Chondrocyte (in vitro differentiated cells): ENCODE data around the gene TYR. TPM values are rescaled to one million over a fixed set of nuclear protein-coding genes. Genes with fewer than 3 reads are reported as not detected.
"Not testable (repeated sequence)": the region's sequence is repeated elsewhere in the genome, so short reads cannot be mapped to it uniquely, and the experiment has no call there.

Experiments
- DNase-seq: peaks from one replicate; pipeline ENCODE4 v3.0.0; 2021; ENCODE audit warnings: mixed read lengths, low spot score
- H3K27ac Mint-ChIP-seq: one replicate; pipeline ENCODE4 v1.8.0; 2021; ENCODE audit warnings: mild to moderate bottlenecking, moderate library complexity, mixed read lengths; ENCODE audit not compliant: unreplicated experiment
- H3K27me3 Mint-ChIP-seq: 2 replicates; pipeline ENCODE4 v1.8.0; 2021; ENCODE audit warnings: low read depth, mixed read lengths
- H3K36me3 Mint-ChIP-seq: 2 replicates; pipeline ENCODE4 v1.8.0; 2021; ENCODE audit warnings: low read depth, mixed read lengths
- H3K4me1 Mint-ChIP-seq: 2 replicates; pipeline ENCODE4 v1.8.0; 2021; ENCODE audit warnings: low read depth, mild to moderate bottlenecking, mixed read lengths
- H3K4me3 Mint-ChIP-seq: one replicate; pipeline ENCODE4 v1.8.0; 2021; ENCODE audit warnings: mild to moderate bottlenecking, moderate library complexity, mixed read lengths; ENCODE audit not compliant: unreplicated experiment
- H3K9me3 Mint-ChIP-seq: 2 replicates; pipeline ENCODE4 v1.8.0; 2021; ENCODE audit warnings: low read depth, mixed read lengths
- total RNA-seq: library from RNA; stranded (reverse); gene quantifications from 3 replicates; pipeline ENCODE4 v1.2.1, GENCODE V29; 2021
- TF ChIP-seq, protein P1 (sequence below): fragments of 200-600 bp; sonication (generic); IDR thresholded peaks from 2 replicates; pipeline ENCODE4 v1.5.0; 2021; ENCODE audit warnings: antibody characterized with exemption, mild to moderate bottlenecking, moderate library complexity

The TYR gene
- total RNA-seq, 1 donor from 2014 or later: not detected

DNA sequence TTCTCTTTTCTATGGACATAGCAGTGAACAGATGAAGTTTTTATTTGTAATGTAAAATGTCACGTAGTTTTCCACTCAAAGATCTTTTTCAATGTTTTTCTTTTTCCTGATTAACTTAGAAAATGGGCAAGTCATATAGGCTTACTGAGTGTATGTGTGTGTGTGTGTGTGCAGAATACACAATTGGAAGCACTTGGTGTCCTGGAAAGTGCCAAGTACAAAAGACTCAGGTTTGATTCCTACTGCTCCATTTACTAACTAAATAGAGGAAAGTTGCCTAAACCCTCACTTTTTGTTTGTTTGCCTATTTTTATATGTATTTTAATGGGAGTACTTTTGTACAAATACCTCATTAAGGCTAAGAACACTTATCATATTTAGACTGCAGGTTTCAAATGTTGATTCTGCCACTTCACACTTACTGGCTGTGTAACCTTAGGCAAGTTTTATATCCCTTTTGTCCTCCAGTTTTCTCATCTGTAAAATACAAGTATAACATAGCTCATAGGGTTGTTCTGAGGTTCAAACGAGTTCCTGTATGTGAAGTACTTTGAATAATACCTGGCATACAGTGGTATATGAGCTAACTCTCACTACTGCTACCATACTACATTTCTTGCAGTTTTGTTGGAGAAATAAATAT is 90.1 kb downstream of the TYR start:
- H3K27me3 Mint-ChIP-seq: no peaks in the 10 kb centered on the region
- DNase-seq: no peak
- peaks cover 8% of the 10 kb centered on the region for H3K9me3 Mint-ChIP-seq
- TF ChIP-seq, protein P1, sequence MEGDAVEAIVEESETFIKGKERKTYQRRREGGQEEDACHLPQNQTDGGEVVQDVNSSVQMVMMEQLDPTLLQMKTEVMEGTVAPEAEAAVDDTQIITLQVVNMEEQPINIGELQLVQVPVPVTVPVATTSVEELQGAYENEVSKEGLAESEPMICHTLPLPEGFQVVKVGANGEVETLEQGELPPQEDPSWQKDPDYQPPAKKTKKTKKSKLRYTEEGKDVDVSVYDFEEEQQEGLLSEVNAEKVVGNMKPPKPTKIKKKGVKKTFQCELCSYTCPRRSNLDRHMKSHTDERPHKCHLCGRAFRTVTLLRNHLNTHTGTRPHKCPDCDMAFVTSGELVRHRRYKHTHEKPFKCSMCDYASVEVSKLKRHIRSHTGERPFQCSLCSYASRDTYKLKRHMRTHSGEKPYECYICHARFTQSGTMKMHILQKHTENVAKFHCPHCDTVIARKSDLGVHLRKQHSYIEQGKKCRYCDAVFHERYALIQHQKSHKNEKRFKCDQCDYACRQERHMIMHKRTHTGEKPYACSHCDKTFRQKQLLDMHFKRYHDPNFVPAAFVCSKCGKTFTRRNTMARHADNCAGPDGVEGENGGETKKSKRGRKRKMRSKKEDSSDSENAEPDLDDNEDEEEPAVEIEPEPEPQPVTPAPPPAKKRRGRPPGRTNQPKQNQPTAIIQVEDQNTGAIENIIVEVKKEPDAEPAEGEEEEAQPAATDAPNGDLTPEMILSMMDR: no peak
- H3K27ac Mint-ChIP-seq: no peak overlapping the region
- H3K36me3 Mint-ChIP-seq: peaks cover 5% of the 10 kb centered on the region
- no peak overlapping the region for H3K4me3 Mint-ChIP-seq
- no peaks in the 10 kb centered on the region for H3K4me1 Mint-ChIP-seq

GRCh38 chr11:89272540-89273088 is 94.9 kb downstream of the TYR start:
- H3K27me3 Mint-ChIP-seq, H3K4me3 Mint-ChIP-seq, H3K36me3 Mint-ChIP-seq, DNase-seq, H3K4me1 Mint-ChIP-seq, H3K27ac Mint-ChIP-seq: not testable (repeated sequence)
- peaks cover 15% of the 10 kb centered on the region for H3K9me3 Mint-ChIP-seq

DNA sequence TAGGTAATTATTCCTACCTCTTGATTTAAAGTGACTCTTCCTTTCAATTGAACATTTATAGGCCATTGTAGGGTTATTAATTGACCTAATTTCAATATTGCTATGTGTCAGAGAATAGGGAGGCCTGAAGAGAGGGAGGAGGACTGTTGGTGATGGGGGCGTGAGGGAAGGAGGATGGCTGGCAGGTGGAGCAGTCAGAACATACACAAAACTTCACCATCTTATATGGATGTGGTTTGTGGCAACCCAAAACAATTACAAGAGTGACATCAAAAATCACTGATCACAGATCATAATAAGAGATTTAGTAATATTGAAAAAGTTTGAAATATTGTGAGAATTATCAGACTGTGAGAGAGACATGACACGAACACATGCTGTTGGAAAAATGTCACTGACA is 95.5 kb downstream of the TYR start:
- not testable (repeated sequence) for H3K36me3 Mint-ChIP-seq, H3K27me3 Mint-ChIP-seq, H3K4me1 Mint-ChIP-seq, DNase-seq, H3K27ac Mint-ChIP-seq, H3K4me3 Mint-ChIP-seq
- H3K9me3 Mint-ChIP-seq: peaks cover 15% of the 10 kb centered on the region

DNA sequence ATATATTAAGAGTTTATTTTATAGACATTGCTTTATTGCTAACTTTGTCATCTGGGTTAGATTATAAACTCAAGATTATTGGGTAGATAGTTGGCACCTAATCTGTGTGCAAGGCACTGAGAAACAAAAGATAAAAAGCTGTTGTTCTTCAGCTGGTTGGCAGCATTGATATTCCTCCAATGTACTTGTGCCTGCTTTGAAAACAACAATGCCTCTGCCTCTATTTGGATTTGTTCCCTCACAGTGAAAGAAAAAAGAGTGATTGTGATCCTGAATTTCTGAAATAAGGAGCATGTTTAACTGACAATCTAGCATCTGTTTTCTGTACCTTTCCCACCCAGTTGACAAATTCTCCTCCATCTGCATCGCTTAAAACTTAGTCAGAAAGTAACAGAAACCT is 98.3 kb downstream of the TYR start:
- Mint-ChIP-seq H3K4me3 (no peak overlapping the region), H3K27me3 (no peaks in the 10 kb centered on the region), H3K27ac (no peak overlapping the region), H3K9me3 (peaks cover 15% of the 10 kb centered on the region), H3K36me3 (peaks cover 5% of the 10 kb centered on the region), H3K4me1 (no peaks in the 10 kb centered on the region)
- no peak for DNase-seq
- TF ChIP-seq, protein P1: no peak

GRCh38 chr11:89279176-89279575 is 101.5 kb downstream of the TYR start:
- Mint-ChIP-seq H3K36me3 (no peaks in the 10 kb centered on the region), H3K27ac (no peak overlapping the region), H3K27me3 (no peaks in the 10 kb centered on the region), H3K9me3 (no peaks in the 10 kb centered on the region), H3K4me1 (no peaks in the 10 kb centered on the region), H3K4me3 (no peak overlapping the region)
- no peak for DNase-seq
- TF ChIP-seq, protein P1: no peak

- not testable (repeated sequence) for H3K36me3 Mint-ChIP-seq, H3K4me1 Mint-ChIP-seq, H3K4me3 Mint-ChIP-seq, H3K9me3 Mint-ChIP-seq, H3K27me3 Mint-ChIP-seq, DNase-seq, H3K27ac Mint-ChIP-seq
Observed at GRCh38 chr11:89281032-89281677, 103.5 kb downstream of the TYR start.

DNA sequence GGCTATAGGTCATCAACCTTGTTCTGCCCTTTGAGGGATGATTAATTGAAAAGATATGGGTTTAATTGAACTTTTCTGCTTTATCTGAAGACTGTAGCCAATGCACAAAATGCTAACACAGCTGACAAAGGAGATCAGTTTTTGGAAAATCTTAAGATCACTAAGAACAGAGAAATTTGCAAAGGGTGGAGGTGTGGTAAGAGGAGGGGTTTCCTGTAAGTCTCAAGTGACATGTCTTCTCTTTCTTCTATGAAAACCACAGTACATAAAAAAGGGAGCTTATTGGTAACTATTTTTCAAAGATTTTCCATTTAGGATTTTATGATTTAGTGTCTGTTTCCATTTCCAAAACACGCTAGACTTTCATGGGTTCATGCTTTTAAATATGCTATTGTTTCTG is 108.9 kb downstream of the TYR start:
- not testable (repeated sequence) for H3K27ac Mint-ChIP-seq, H3K9me3 Mint-ChIP-seq, H3K36me3 Mint-ChIP-seq, DNase-seq, H3K4me1 Mint-ChIP-seq, H3K27me3 Mint-ChIP-seq, H3K4me3 Mint-ChIP-seq

GRCh38 chr11:89288004-89288403 is 110.3 kb downstream of the TYR start:
- not testable (repeated sequence) for H3K9me3 Mint-ChIP-seq, DNase-seq, H3K27ac Mint-ChIP-seq, H3K27me3 Mint-ChIP-seq, H3K4me1 Mint-ChIP-seq, H3K36me3 Mint-ChIP-seq, H3K4me3 Mint-ChIP-seq
